ENCODE measurements around the gene MRPS24.

DNA sequence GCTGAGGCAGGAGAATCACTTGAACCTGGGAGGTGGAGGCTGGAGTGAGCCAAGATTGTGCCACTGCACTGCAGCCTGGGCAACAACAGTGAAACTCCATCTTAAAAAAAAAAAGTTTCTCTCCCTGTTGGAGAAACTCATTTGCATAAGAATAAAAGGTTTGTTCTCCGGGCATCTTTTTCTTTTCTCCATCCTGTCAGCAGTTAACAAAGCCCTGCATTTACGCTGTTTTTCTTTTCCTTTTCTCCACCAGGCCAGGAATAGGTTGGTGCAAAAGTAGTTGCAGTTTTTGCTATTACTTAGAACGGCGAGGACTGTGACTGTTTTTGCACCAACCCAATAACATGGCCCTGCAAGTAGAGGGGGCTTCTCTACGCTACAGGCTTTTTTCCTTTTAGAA is 46.6 kb upstream of the MRPS24 start:
- TF ChIP-seq, protein P1, sequence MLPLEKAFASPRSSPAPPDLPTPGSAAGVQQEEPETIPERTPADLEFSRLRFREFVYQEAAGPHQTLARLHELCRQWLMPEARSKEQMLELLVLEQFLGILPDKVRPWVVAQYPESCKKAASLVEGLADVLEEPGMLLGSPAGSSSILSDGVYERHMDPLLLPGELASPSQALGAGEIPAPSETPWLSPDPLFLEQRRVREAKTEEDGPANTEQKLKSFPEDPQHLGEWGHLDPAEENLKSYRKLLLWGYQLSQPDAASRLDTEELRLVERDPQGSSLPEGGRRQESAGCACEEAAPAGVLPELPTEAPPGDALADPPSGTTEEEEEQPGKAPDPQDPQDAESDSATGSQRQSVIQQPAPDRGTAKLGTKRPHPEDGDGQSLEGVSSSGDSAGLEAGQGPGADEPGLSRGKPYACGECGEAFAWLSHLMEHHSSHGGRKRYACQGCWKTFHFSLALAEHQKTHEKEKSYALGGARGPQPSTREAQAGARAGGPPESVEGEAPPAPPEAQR (CRISPR knock-in tag; IDR thresholded peaks at IDR 0.05) = no peak
- TF ChIP-seq EMX1 (CRISPR knock-in tag; IDR thresholded peaks at IDR 0.05) (no peak), ESRRA (CRISPR knock-in tag; IDR thresholded peaks at IDR 0.05; ENCODE audit: borderline replicate concordance) (no peak), SP1 (CRISPR knock-in tag; conservative IDR thresholded peaks at IDR 0.05) (no peak)
- TF ChIP-seq, protein P2, sequence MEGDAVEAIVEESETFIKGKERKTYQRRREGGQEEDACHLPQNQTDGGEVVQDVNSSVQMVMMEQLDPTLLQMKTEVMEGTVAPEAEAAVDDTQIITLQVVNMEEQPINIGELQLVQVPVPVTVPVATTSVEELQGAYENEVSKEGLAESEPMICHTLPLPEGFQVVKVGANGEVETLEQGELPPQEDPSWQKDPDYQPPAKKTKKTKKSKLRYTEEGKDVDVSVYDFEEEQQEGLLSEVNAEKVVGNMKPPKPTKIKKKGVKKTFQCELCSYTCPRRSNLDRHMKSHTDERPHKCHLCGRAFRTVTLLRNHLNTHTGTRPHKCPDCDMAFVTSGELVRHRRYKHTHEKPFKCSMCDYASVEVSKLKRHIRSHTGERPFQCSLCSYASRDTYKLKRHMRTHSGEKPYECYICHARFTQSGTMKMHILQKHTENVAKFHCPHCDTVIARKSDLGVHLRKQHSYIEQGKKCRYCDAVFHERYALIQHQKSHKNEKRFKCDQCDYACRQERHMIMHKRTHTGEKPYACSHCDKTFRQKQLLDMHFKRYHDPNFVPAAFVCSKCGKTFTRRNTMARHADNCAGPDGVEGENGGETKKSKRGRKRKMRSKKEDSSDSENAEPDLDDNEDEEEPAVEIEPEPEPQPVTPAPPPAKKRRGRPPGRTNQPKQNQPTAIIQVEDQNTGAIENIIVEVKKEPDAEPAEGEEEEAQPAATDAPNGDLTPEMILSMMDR (IDR thresholded peaks at IDR 0.05) = no peak
- TF ChIP-seq, protein P3, sequence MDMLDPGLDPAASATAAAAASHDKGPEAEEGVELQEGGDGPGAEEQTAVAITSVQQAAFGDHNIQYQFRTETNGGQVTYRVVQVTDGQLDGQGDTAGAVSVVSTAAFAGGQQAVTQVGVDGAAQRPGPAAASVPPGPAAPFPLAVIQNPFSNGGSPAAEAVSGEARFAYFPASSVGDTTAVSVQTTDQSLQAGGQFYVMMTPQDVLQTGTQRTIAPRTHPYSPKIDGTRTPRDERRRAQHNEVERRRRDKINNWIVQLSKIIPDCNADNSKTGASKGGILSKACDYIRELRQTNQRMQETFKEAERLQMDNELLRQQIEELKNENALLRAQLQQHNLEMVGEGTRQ (CRISPR knock-in tag; IDR thresholded peaks at IDR 0.05) = no peak

All from WTC11 (cell line).